PC-3 (cell line): ENCODE results near the gene SIRPG. TPM values are rescaled to one million over a fixed set of nuclear protein-coding genes. Genes with fewer than 3 reads are reported as not detected.
A peak's percentile ranks its signal among the peaks of the same experiment; 100 is the strongest.

Experiments used
- ATAC-seq: fragments of 200-7000 bp; cut with Tn5 transposase; 2 replicates; pipeline ENCODE4 v1.9.1; 2020; ENCODE audit warnings: mild to moderate bottlenecking, moderate library complexity
- BruUV-seq: library from RNA; stranded (reverse); fragments of 400-500 nt; replicated peaks from 2 replicates; lab custom pipeline; 2021; lab: Mats Ljungman, UMichigan
- CTCF ChIA-PET: fragments of 300-600 bp; sonication (Branson Sonifier 250); formaldehyde crosslinking; loops from one replicate; lab custom pipeline; 2022; ENCODE audit warnings: antibody characterized with exemption; lab: Charles Lee
- POLR2A ChIA-PET: fragments of 300-600 bp; sonication (Branson Sonifier 250); formaldehyde crosslinking; loops from one replicate; lab custom pipeline; 2022; ENCODE audit warnings: antibody characterized with exemption; ENCODE audit not compliant: unreplicated experiment; lab: Charles Lee
- DNase-seq: peaks from one replicate; pipeline ENCODE4 v3.0.0-alpha.2; 2015
- H2AFZ ChIP-seq: fragments of 300-600 bp; sonication (generic); 2 replicates; pipeline ENCODE4 v1.6.0; 2016; ENCODE audit warnings: antibody characterized with exemption, low read length
- H3F3A ChIP-seq: fragments of 300-600 bp; sonication (generic); one replicate; pipeline ENCODE4 v1.6.0; 2017; ENCODE audit warnings: antibody characterized with exemption, low read length, control low read depth, mild to moderate bottlenecking; ENCODE audit not compliant: unreplicated experiment
- H3K27ac ChIP-seq: fragments of 300-600 bp; sonication (generic); 2 replicates; pipeline ENCODE4 v1.5.1; 2016; ENCODE audit warnings: mild to moderate bottlenecking, low read length
- H3K27me3 ChIP-seq: fragments of 300-600 bp; sonication (generic); 2 replicates; pipeline ENCODE4 v1.6.1; 2016; ENCODE audit warnings: low read length, mixed read lengths
- H3K36me3 ChIP-seq: fragments of 300-600 bp; sonication (generic); 2 replicates; pipeline ENCODE4 v1.6.1; 2016; ENCODE audit warnings: low read depth, mixed run types, low read length, mixed read lengths
- H3K4me1 ChIP-seq: fragments of 300-600 bp; sonication (generic); 2 replicates; pipeline ENCODE4 v1.5.1; 2016; ENCODE audit warnings: low read length; ENCODE audit not compliant: insufficient read depth
- H3K4me2 ChIP-seq: fragments of 300-600 bp; sonication (generic); 2 replicates; pipeline ENCODE4 v1.6.0; 2016; ENCODE audit warnings: low read length
- H3K4me3 ChIP-seq: fragments of 300-600 bp; sonication (generic); 2 replicates; pipeline ENCODE4 v1.5.1; 2016; ENCODE audit warnings: mild to moderate bottlenecking, low read length, mixed read lengths
- H3K79me2 ChIP-seq: fragments of 300-600 bp; sonication (generic); 2 replicates; pipeline ENCODE4 v1.6.1; 2017; ENCODE audit warnings: low read length, mixed read lengths
- H3K9ac ChIP-seq: fragments of 300-600 bp; sonication (generic); 2 replicates; pipeline ENCODE4 v1.6.0; 2016; ENCODE audit warnings: mild to moderate bottlenecking, low read length
- H3K9me2 ChIP-seq: fragments of 300-600 bp; sonication (generic); replicated peaks from 2 replicates; pipeline ENCODE4 v1.6.1; 2016; ENCODE audit warnings: mixed run types, low read length, mixed read lengths
- H3K9me3 ChIP-seq: fragments of 300-600 bp; sonication (generic); 2 replicates; pipeline ENCODE4 v1.6.1; 2016; ENCODE audit warnings: low read length, mixed read lengths
- H4K20me1 ChIP-seq: fragments of 300-600 bp; sonication (generic); 2 replicates; pipeline ENCODE4 v1.6.1; 2016; ENCODE audit warnings: low read length, mixed read lengths
- CTCF ChIP-seq: fragments of 300-600 bp; sonication (generic); conservative IDR thresholded peaks from 2 replicates; pipeline ENCODE4 v1.5.1; 2017; ENCODE audit warnings: antibody characterized with exemption, low read depth, mild to moderate bottlenecking, low read length
- EZH2 ChIP-seq: fragments of 300-600 bp; sonication (generic); IDR thresholded peaks from one replicate; pipeline ENCODE4 v1.6.1; 2017; ENCODE audit warnings: antibody characterized with exemption, mild to moderate bottlenecking, low read length; ENCODE audit not compliant: unreplicated experiment
- EZH2phosphoT487 ChIP-seq: fragments of 300-600 bp; sonication (generic); IDR thresholded peaks from 2 replicates; pipeline ENCODE4 v1.6.1; 2018; ENCODE audit warnings: mild to moderate bottlenecking, antibody characterized with exemption, low read length, borderline replicate concordance
- intact Hi-C: fragments of 100-400 bp; cut with micrococcal nuclease; formaldehyde crosslinking; loops from 2 replicates; pipeline ENCODE4 v1.9.0; 2023
- total RNA-seq: library from RNA; depleted of rRNA; stranded (reverse); fragments of >200 nt; gene quantifications from 2 replicates; pipeline ENCODE4 v1.2.3, GENCODE V29; 2014

The SIRPG gene
- total RNA-seq, 1 experiment from 2014 or later: not detected

DNA sequence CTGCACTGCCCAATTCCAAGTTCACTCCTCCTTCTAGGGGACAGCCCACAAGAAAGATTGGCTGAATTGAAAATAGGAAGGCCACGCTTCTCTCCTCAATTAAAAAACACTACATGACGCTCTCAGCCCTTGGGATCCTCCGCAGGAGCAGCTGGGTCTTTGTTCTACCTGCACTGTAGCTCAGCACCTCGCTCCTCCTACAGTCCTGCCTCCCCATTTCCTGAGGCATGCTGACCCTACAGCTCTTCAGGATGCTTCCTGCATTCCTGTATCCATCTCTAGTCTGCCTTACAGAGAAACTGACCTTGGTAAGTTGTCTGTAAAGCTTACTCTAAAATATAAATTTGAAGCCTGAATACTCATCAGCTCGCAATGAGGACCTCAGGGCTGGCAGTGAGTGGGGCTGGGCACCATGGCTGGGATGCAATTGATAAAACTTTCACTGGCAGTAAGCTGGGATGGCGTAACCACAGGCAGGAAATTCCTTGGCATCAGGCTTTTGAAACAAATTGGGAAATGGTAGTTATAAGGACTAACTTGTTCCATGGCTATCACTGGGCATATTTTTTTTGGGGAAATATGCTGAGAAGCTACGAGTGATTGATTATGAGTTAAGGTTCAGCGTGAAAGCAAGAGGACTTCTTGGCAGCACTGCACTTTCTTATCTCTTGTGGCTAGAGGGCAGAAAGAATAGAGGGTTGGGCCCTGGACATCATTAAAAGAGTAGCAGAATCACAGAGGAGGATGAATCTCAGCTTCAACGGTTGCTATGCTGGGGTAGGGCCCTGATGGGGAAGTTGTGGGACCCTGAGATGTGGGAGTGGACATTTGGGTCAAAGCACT, 26.0 kb downstream of the SIRPG start:
- Histone ChIP-seq H3K36me3 (no peaks in the 10 kb centered on the region), H3K9ac (no peak overlapping the region), H3K9me3 (no peaks in the 10 kb centered on the region), H3K27me3 (no peaks in the 10 kb centered on the region), H3K27ac (no peak overlapping the region), H4K20me1 (no peaks in the 10 kb centered on the region), H3K4me3 (no peak overlapping the region), H3K9me2 (no peaks in the 10 kb centered on the region), H3K79me2 (no peaks in the 10 kb centered on the region), H3K4me1 (peaks cover 16% of the 10 kb centered on the region), H2AFZ (no peak overlapping the region), H3F3A (no peaks in the 10 kb centered on the region), H3K4me2 (no peak overlapping the region)
- ChIA-PET CTCF (no interaction called here), POLR2A (interaction anchor here (0.6 kb wide), 1 partner anchor 24 kb away, joined by 4 read pairs; no protein-coding TSS in a partner anchor)
- TF ChIP-seq CTCF (no peak), EZH2phosphoT487 (no peak), EZH2 (no peak)
- no TSS peak for BruUV-seq
- ATAC-seq (no peak), DNase-seq (peak; percentile 1)
- intact Hi-C loops: no loop called here

DNA sequence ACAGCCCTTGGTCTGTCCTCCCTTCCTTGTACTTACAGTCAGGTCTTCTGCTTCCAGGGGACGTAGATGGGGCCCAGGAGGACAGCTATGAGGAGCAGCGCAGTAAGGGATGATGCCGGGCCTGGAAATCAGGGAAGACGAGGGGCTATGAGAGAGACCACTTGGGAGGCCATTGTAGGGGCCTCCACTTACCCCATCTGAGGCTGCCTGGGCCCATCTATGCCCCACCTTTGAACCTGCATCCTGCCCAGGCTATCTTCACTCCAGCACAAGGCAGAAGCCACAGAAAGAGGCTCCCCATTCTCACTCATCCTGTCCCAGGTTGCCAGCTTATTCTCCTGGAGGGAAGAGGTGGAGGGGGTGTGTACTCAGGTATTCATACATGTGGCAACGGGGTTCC, 27.4 kb downstream of the SIRPG start:
- Histone ChIP-seq H3K9me3 (no peaks in the 10 kb centered on the region), H3K9me2 (no peaks in the 10 kb centered on the region), H2AFZ (no peak overlapping the region), H3K4me2 (no peak overlapping the region), H3K36me3 (no peaks in the 10 kb centered on the region), H3K27ac (no peak overlapping the region), H3K27me3 (no peaks in the 10 kb centered on the region), H3K79me2 (no peaks in the 10 kb centered on the region), H3K4me1 (peaks cover 23% of the 10 kb centered on the region), H4K20me1 (no peaks in the 10 kb centered on the region), H3K9ac (no peak overlapping the region), H3K4me3 (no peak overlapping the region), H3F3A (no peaks in the 10 kb centered on the region)
- no TSS peak for BruUV-seq
- TF ChIP-seq EZH2phosphoT487 (no peak), CTCF (no peak), EZH2 (no peak)
- ChIA-PET CTCF (no interaction called here), POLR2A (no interaction called here)
- ATAC-seq (no peak), DNase-seq (no peak)
- intact Hi-C loops: no loop called here

- intact Hi-C loops: no loop called here
- no peaks in the 10 kb centered on the region for H3K9me2 ChIP-seq
- H3K9ac ChIP-seq: no peak overlapping the region
- ATAC-seq (no peak), DNase-seq (peak; percentile 1)
- H3K4me2 ChIP-seq: no peak overlapping the region
- no peak overlapping the region for H3K4me3 ChIP-seq
- H2AFZ ChIP-seq: no peak overlapping the region
- peaks cover 32% of the 10 kb centered on the region for H3K4me1 ChIP-seq
- H3F3A ChIP-seq: no peaks in the 10 kb centered on the region
- no peaks in the 10 kb centered on the region for H3K27me3 ChIP-seq
- BruUV-seq: no TSS peak
- no peaks in the 10 kb centered on the region for H3K79me2 ChIP-seq
- POLR2A ChIA-PET: no interaction called here
- TF ChIP-seq EZH2: no peak
- TF ChIP-seq CTCF: no peak
- TF ChIP-seq EZH2phosphoT487: no peak
- H3K36me3 ChIP-seq: no peaks in the 10 kb centered on the region
- no peaks in the 10 kb centered on the region for H3K9me3 ChIP-seq
- no peak overlapping the region for H3K27ac ChIP-seq
- CTCF ChIA-PET: no interaction called here
- H4K20me1 ChIP-seq: no peaks in the 10 kb centered on the region
Measured at GRCh38 chr20:1629321-1629720, 28.3 kb downstream of the SIRPG start.
